Measurements from ENCODE around the gene SP100. TPM values are rescaled to one million over a fixed set of nuclear protein-coding genes. Genes with fewer than 3 reads are reported as not detected.
A peak's percentile ranks its signal among the peaks of the same experiment; 100 is the strongest.

SP100 gene
- total RNA-seq, 2 experiments from 2014 or later = 152 to 157 TPM

DNA sequence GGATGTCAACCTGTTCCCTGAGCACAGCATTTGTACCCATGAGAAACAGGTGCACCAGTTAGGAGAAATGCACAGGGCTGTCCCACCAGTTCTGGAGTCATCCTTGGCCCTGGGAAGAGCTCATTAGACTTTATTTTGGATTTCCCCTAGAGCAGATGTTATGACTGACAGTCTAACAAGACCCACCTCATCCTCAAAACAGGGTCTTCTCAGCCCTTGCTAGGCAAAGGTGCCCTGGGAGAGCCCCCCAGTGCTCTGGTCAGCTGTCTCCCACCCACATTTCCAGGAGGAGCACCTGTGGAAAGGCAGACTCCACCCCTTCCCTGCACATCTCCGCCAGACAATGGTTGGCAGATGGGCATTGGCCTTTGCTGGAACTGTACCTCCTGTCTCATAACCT is 5.7 kb upstream of the SP100 start:
- Mint-ChIP-seq H3K27ac (no peak overlapping the region), H3K27me3 (no peaks in the 10 kb centered on the region), H3K4me3 (no peak overlapping the region), H3K4me1 (ENCODE audit: low read depth) (peaks cover 48% of the 10 kb centered on the region), H3K9me3 (peaks cover 3% of the 10 kb centered on the region), H3K36me3 (peaks cover 20% of the 10 kb centered on the region)
- ChIA-PET CTCF (no interaction called here), POLR2A (interaction anchor here (1.2 kb wide), 1 partner anchor 13 kb away, joined by 3 read pairs; no protein-coding TSS in a partner anchor)
- DNase-seq = no peak
- intact Hi-C loops (cut with micrococcal nuclease) = loop anchor here (5.0 to 10.0 kb wide), 3 partner anchors 143 to 382 kb away; partner anchors contain the start of gene CAB39

DNA sequence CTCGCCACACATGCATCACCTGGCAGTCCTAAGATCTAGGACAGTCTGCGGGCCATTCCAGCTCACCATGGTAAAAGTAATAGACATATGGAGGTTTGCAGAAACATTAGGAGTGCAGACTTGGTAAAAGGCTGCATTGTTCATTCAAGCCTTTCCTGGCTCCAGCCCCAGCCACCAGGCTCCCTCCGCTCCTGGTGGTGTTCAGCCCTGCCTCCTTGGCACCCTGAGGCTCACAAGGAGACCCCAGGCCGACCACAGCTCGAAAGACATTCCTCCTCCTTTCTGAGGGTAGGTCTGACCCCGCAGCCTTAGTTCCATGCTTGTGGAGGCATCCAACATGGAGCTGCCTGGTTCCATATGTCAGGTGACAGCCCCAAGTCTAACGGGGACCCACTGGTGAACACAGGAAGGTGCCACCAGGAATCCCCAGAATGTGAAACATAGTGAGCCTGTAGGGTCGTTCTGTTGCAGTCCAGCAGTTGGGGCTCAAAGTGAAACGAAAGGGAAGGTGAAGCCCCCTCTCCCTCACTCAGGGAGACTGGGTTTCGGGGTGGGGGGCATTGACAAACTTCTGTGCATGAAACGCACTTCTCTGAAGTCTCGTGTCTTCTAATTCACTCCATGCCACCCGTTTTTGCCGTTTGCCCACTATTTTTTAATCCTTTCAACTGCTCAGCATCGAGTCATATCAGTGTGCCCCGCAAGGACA is 5.0 kb upstream of the SP100 start:
- Mint-ChIP-seq H3K27me3 (no peaks in the 10 kb centered on the region), H3K4me1 (ENCODE audit: low read depth) (peaks cover 51% of the 10 kb centered on the region), H3K9me3 (peaks cover 3% of the 10 kb centered on the region), H3K36me3 (peaks cover 13% of the 10 kb centered on the region), H3K4me3 (peak overlapping the region; percentile 87), H3K27ac (peak overlapping the region; percentile 88)
- intact Hi-C loops (cut with micrococcal nuclease) = loop anchor here (5.0 to 10.0 kb wide), 3 partner anchors 144 to 381 kb away; partner anchors contain the start of gene CAB39
- ChIA-PET POLR2A (interaction anchor here (0.5 to 1.2 kb wide), 2 partner anchors 12 to 128 kb away, joined by 3 read pairs; no protein-coding TSS in a partner anchor), CTCF (interaction anchor here (0.7 to 2.4 kb wide), 3 partner anchors 10 to 344 kb away, joined by 3 to 8 read pairs (median 4); partner anchors contain the start of gene SP140L)
- DNase-seq = no peak

DNA sequence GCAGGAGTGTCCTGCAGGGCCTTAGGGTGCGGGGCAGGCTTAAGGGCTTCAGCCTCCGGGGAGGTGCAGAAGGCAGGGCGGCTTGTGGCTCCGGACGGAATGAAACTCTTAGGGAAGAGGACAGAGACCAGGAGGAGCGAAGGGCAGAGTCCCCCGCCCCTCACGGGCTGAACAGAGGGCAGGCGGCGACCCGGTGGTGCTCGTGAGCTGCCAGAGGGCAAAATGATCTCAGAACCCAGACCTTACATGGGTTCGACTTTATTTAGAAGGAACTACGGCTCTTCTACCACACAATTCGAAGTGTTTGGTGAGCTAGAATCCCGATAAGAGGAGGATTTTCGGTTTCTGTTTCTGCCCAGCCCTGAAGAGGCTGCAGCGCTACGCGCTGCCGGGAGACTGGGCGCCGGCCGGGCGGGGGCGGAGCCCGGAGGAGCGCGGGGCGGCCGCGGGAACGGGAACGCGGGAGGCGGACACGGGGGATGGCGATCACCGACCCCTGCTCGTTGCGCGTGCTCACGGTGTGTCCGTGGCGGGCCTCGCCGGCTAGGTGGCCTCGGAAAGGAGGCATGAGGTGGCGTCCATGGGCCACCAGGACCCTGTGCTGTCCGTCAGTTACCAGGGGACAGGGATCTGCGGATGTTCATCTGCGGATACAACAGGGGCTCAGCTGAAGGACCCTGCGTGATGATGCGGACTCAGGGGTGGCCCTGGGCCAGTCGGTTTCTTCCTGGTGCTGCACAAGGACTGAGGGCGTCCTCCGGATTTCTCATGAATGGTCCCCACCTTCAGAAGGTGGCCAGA is 4.2 kb upstream of the SP100 start:
- Mint-ChIP-seq H3K4me1 (ENCODE audit: low read depth) (peaks cover 51% of the 10 kb centered on the region), H3K9me3 (peaks cover 3% of the 10 kb centered on the region), H3K27me3 (no peaks in the 10 kb centered on the region), H3K4me3 (peak overlapping the region; percentile 87), H3K36me3 (peaks cover 14% of the 10 kb centered on the region), H3K27ac (peak overlapping the region; percentile 88)
- intact Hi-C loops (cut with micrococcal nuclease) = loop anchor here (5.0 to 10.0 kb wide), 3 partner anchors 144 to 381 kb away; partner anchors contain the start of gene CAB39
- peak; percentile 75 for DNase-seq
- POLR2A ChIA-PET = interaction anchor here (0.9 to 1.4 kb wide), 4 partner anchors 11 to 85 kb away, joined by 3 to 4 read pairs (median 3); no protein-coding TSS in a partner anchor
- CTCF ChIA-PET = interaction anchor here (0.7 to 2.4 kb wide), 3 partner anchors 9 to 345 kb away, joined by 3 to 8 read pairs (median 4); partner anchors contain the start of gene SP140L

GRCh38 chr2:230412371-230412711 is 3.7 kb upstream of the SP100 start:
- peak overlapping the region; percentile 88 for H3K27ac Mint-ChIP-seq
- POLR2A ChIA-PET = interaction anchor here (0.9 to 1.4 kb wide), 3 partner anchors 36 to 86 kb away, joined by 3 to 4 read pairs (median 3); no protein-coding TSS in a partner anchor

GRCh38 chr2:230412846-230413245 is 3.2 kb upstream of the SP100 start:
- H3K36me3 Mint-ChIP-seq = peaks cover 10% of the 10 kb centered on the region
- peak overlapping the region; percentile 87 for H3K4me3 Mint-ChIP-seq
- intact Hi-C loops (cut with micrococcal nuclease) = loop anchor here (5.0 to 10.0 kb wide), 3 partner anchors 146 to 379 kb away; partner anchors contain the start of gene CAB39
- no peak for DNase-seq
- no peaks in the 10 kb centered on the region for H3K9me3 Mint-ChIP-seq
- POLR2A ChIA-PET = interaction anchor here (1.4 kb wide), 1 partner anchor 85 kb away, joined by 4 read pairs; no protein-coding TSS in a partner anchor
- peaks cover 52% of the 10 kb centered on the region for H3K4me1 Mint-ChIP-seq (ENCODE audit: low read depth)
- peak overlapping the region; percentile 18 for H3K27ac Mint-ChIP-seq
- CTCF ChIA-PET = interaction anchor here (2.4 kb wide), 1 partner anchor 85 kb away, joined by 8 read pairs; the partner anchor contains the start of gene SP140L
- H3K27me3 Mint-ChIP-seq = no peaks in the 10 kb centered on the region

More at GRCh38 chr2:230412371-230412711, 3.7 kb upstream of the SP100 start:
- peaks cover 51% of the 10 kb centered on the region for H3K4me1 Mint-ChIP-seq (ENCODE audit: low read depth)
- no peaks in the 10 kb centered on the region for H3K27me3 Mint-ChIP-seq
- peaks cover 11% of the 10 kb centered on the region for H3K36me3 Mint-ChIP-seq
- intact Hi-C loops (cut with micrococcal nuclease) = loop anchor here (5.0 to 10.0 kb wide), 3 partner anchors 145 to 380 kb away; partner anchors contain the start of gene CAB39
- no peak for DNase-seq
- H3K4me3 Mint-ChIP-seq = peak overlapping the region; percentile 87
- CTCF ChIA-PET = interaction anchor here (2.4 kb wide), 1 partner anchor 85 kb away, joined by 8 read pairs; the partner anchor contains the start of gene SP140L
- H3K9me3 Mint-ChIP-seq = peaks cover 3% of the 10 kb centered on the region

- Mint-ChIP-seq H3K36me3 (peaks cover 15% of the 10 kb centered on the region), H3K4me1 (ENCODE audit: low read depth) (peaks cover 57% of the 10 kb centered on the region), H3K9me3 (no peaks in the 10 kb centered on the region), H3K27ac (peak overlapping the region; percentile 98), H3K27me3 (no peaks in the 10 kb centered on the region), H3K4me3 (no peak overlapping the region)
- CTCF ChIA-PET = interaction anchor here (2.4 kb wide), 1 partner anchor 86 kb away, joined by 8 read pairs; the partner anchor contains the start of gene SP140L
- DNase-seq = peak; percentile 35
- intact Hi-C loops (cut with micrococcal nuclease) = loop anchor here (5.0 to 10.0 kb wide), 3 partner anchors 146 to 379 kb away; partner anchors contain the start of gene CAB39
- POLR2A ChIA-PET = no interaction called here
Observed at GRCh38 chr2:230413479-230413878, 2.5 kb upstream of the SP100 start.

DNA sequence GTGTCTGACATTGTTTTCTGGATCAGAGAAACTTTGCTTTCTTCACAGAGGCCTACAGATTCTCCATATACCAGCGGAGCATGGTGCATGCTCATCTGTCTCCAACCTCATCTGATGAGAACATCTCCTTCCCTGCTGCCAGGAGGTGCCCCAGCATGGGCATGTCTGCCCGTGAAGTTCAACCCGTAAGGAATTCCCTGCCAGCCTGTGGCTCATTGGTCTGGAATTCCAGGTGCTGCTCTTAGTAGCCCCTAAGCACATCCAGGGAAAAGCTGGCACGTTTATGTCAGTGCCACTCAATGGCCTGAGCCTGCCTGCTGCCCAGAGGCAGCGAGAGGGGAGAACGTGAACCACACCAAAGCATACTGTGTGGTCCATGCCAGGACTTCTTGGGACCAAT is 1.7 kb upstream of the SP100 start:
- Mint-ChIP-seq H3K4me3 (peak overlapping the region; percentile 34), H3K27ac (peak overlapping the region; percentile 98), H3K9me3 (no peaks in the 10 kb centered on the region), H3K27me3 (no peaks in the 10 kb centered on the region), H3K4me1 (ENCODE audit: low read depth) (peaks cover 60% of the 10 kb centered on the region), H3K36me3 (peaks cover 22% of the 10 kb centered on the region)
- DNase-seq = no peak
- ChIA-PET CTCF (no interaction called here), POLR2A (no interaction called here)
- intact Hi-C loops (cut with micrococcal nuclease) = loop anchor here (5.0 to 10.0 kb wide), 3 partner anchors 147 to 378 kb away; partner anchors contain the start of gene CAB39

DNA sequence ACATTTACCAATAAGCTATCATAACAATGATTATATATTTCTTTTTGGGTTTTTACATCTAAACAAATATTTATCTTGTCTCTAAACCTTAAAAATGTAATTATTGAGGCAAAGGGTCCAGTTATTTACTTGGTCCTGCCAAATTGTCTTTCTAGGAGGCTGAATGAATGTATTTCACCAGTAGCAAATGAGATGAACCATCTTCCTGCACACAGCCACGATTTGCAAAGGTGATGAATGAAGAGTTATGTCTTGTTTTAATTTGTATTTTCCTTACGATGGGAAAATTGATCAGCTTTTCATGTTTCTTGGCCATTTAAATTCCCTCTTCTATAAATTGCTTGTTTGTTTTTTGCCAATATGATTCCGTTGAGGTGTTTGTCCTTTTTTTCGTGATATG is 1.4 kb downstream of the SP100 start:
- DNase-seq = no peak
- Mint-ChIP-seq H3K27me3 (no peaks in the 10 kb centered on the region), H3K9me3 (no peaks in the 10 kb centered on the region), H3K4me1 (ENCODE audit: low read depth) (peaks cover 68% of the 10 kb centered on the region), H3K36me3 (peaks cover 36% of the 10 kb centered on the region), H3K27ac (peak overlapping the region; percentile 59), H3K4me3 (peak overlapping the region; percentile 93)
- intact Hi-C loops (cut with micrococcal nuclease) = loop anchor here (2.0 to 10.0 kb wide), 9 partner anchors 23 to 495 kb away; partner anchors contain the start of genes CAB39, FBXO36, SP140L and TRIP12
- CTCF ChIA-PET = interaction anchor here (1.2 kb wide), 1 partner anchor 193 kb away, joined by 3 read pairs; no protein-coding TSS in a partner anchor
- POLR2A ChIA-PET = interaction anchor here (1.1 to 1.3 kb wide), 2 partner anchors 88 to 90 kb away, joined by 3 to 4 read pairs; no protein-coding TSS in a partner anchor

- intact Hi-C loops (cut with micrococcal nuclease) = loop anchor here (2.0 to 10.0 kb wide), 4 partner anchors 184 to 496 kb away; partner anchors contain the start of genes CAB39, FBXO36, SP140 and TRIP12
- Mint-ChIP-seq H3K36me3 (peaks cover 40% of the 10 kb centered on the region), H3K4me1 (ENCODE audit: low read depth) (peaks cover 67% of the 10 kb centered on the region), H3K27me3 (no peaks in the 10 kb centered on the region), H3K27ac (peak overlapping the region; percentile 60), H3K4me3 (peak overlapping the region; percentile 93), H3K9me3 (no peaks in the 10 kb centered on the region)
- no peak for DNase-seq
- ChIA-PET CTCF (interaction anchor here (1.2 kb wide), 1 partner anchor 192 kb away, joined by 3 read pairs; no protein-coding TSS in a partner anchor), POLR2A (interaction anchor here (0.7 to 1.3 kb wide), 2 partner anchors 64 to 91 kb away, joined by 3 to 4 read pairs; no protein-coding TSS in a partner anchor)
Observed at GRCh38 chr2:230418341-230419016, 2.5 kb downstream of the SP100 start.

- Mint-ChIP-seq H3K4me3 (peak overlapping the region; percentile 64), H3K4me1 (ENCODE audit: low read depth) (peaks cover 67% of the 10 kb centered on the region), H3K27me3 (no peaks in the 10 kb centered on the region), H3K36me3 (peaks cover 47% of the 10 kb centered on the region), H3K27ac (no peak overlapping the region), H3K9me3 (no peaks in the 10 kb centered on the region)
- intact Hi-C loops (cut with micrococcal nuclease) = loop anchor here (2.0 to 10.0 kb wide), 4 partner anchors 183 to 497 kb away; partner anchors contain the start of genes CAB39, FBXO36, SP140 and TRIP12
- CTCF ChIA-PET = no interaction called here
- no peak for DNase-seq
- POLR2A ChIA-PET = interaction anchor here (0.7 kb wide), 1 partner anchor 63 kb away, joined by 4 read pairs; no protein-coding TSS in a partner anchor
Observed at GRCh38 chr2:230419181-230419580, 3.2 kb downstream of the SP100 start.

Data from activated CD4-positive, alpha-beta memory T cell treated with anti-CD3 and anti-CD28 coated beads for 36 hours (primary cell).